SK-N-SH treated with all-trans-retinoic acid at 6 μM for 48 hours (cell line): Measurements from ENCODE around the gene KIAA0825.

Experiments
- ARNTL ChIP-seq: fragments of 450-650 bp; formaldehyde crosslinking; IDR thresholded peaks from 2 replicates; pipeline ENCODE4 v1.5.0; 2020; ENCODE audit warnings: low read depth, mild to moderate bottlenecking, moderate library complexity, borderline replicate concordance
- RARB ChIP-seq: fragments of 250-450 bp; sonication (Bioruptor Pico); IDR thresholded peaks from 2 replicates; pipeline ENCODE4 v1.8.0; 2021; ENCODE audit warnings: mild to moderate bottlenecking, moderate library complexity
- ZFP3 ChIP-seq: fragments of 250-450 bp; sonication (Bioruptor Pico); IDR thresholded peaks from 2 replicates; pipeline ENCODE4 v1.5.0; 2020; ENCODE audit warnings: mild to moderate bottlenecking, moderate library complexity
- ZNF565 ChIP-seq: fragments of 450-650 bp; formaldehyde crosslinking; conservative IDR thresholded peaks from 2 replicates; pipeline ENCODE4 v1.5.0; 2020; ENCODE audit warnings: low read depth, mild to moderate bottlenecking, moderate library complexity
- ZNF70 ChIP-seq: fragments of 450-650 bp; formaldehyde crosslinking; IDR thresholded peaks from 2 replicates; pipeline ENCODE4 v1.5.0; 2020; ENCODE audit warnings: mild to moderate bottlenecking, moderate library complexity
- ZNF8 ChIP-seq: fragments of 450-650 bp; formaldehyde crosslinking; IDR thresholded peaks from 2 replicates; pipeline ENCODE4 v1.5.0; 2020; ENCODE audit warnings: mild to moderate bottlenecking, moderate library complexity
- TF ChIP-seq, protein P1 (sequence below): fragments of 250-450 bp; sonication (Bioruptor Pico); IDR thresholded peaks from 2 replicates; pipeline ENCODE4 v1.5.1; 2021; ENCODE audit warnings: mild to moderate bottlenecking, moderate library complexity
- TF ChIP-seq, protein P2 (sequence below): fragments of 250-450 bp; sonication (Bioruptor Pico); IDR thresholded peaks from 2 replicates; pipeline ENCODE4 v1.8.0; 2020; ENCODE audit warnings: mild to moderate bottlenecking, moderate library complexity, borderline replicate concordance

DNA sequence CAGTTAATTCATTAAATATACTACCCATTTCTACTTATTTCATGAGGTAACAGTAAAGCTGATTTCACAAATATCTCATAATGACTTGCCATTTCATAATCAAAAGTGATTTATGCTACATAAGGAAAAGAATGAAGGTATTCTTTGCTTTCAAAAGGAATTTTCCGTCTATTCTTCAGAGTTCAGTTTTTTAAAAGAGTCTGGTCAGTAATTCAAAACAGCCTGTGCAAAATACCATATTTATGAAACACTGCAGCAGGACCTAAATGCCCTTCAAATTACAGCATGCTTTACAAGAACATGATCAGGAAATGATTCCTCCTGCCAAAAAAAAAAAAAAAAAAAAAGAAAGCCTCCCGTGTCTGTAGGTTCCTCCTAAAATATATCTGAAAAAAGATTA is 154.7 kb downstream of the KIAA0825 start:
- TF ChIP-seq ZNF565 (CRISPR knock-in tag) (no peak), RARB (CRISPR knock-in tag) (no peak), ZNF8 (CRISPR knock-in tag) (no peak), ZFP3 (no peak), ARNTL (CRISPR knock-in tag) (no peak), ZNF70 (CRISPR knock-in tag) (no peak)
- TF ChIP-seq, protein P1, sequence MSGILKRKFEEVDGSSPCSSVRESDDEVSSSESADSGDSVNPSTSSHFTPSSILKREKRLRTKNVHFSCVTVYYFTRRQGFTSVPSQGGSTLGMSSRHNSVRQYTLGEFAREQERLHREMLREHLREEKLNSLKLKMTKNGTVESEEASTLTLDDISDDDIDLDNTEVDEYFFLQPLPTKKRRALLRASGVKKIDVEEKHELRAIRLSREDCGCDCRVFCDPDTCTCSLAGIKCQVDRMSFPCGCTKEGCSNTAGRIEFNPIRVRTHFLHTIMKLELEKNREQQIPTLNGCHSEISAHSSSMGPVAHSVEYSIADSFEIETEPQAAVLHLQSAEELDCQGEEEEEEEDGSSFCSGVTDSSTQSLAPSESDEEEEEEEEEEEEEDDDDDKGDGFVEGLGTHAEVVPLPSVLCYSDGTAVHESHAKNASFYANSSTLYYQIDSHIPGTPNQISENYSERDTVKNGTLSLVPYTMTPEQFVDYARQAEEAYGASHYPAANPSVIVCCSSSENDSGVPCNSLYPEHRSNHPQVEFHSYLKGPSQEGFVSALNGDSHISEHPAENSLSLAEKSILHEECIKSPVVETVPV (CRISPR knock-in tag), result no peak
- TF ChIP-seq, protein P2, sequence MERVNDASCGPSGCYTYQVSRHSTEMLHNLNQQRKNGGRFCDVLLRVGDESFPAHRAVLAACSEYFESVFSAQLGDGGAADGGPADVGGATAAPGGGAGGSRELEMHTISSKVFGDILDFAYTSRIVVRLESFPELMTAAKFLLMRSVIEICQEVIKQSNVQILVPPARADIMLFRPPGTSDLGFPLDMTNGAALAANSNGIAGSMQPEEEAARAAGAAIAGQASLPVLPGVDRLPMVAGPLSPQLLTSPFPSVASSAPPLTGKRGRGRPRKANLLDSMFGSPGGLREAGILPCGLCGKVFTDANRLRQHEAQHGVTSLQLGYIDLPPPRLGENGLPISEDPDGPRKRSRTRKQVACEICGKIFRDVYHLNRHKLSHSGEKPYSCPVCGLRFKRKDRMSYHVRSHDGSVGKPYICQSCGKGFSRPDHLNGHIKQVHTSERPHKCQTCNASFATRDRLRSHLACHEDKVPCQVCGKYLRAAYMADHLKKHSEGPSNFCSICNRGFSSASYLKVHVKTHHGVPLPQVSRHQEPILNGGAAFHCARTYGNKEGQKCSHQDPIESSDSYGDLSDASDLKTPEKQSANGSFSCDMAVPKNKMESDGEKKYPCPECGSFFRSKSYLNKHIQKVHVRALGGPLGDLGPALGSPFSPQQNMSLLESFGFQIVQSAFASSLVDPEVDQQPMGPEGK (CRISPR knock-in tag), result no peak
